ENCODE data around the gene HELQ. TPM values are rescaled to one million over a fixed set of nuclear protein-coding genes. Genes with fewer than 3 reads are reported as not detected.

HELQ gene
- total RNA-seq, 4 donors from 2014 or later = 2.6 to 19.1 (median 7.4) TPM

GRCh38 chr4:83390944-83391343, 64.7 kb downstream of the HELQ start:
- in situ Hi-C loops (cut with MboI; ENCODE audit: low pct_ligation_motif_present in 1 of 4, low pct_unique_long_range_greater_than_20kb in 1 of 4, low sequenced_read_pairs in 3 of 4) = no loop called here
- Histone ChIP-seq H3K4me3 (no peak overlapping the region), H3K27ac (no peak overlapping the region), H3K27me3 (no peaks in the 10 kb centered on the region), H3K4me1 (peaks cover 0 to 3% (median 0%) of the 10 kb centered on the region in 4 donors), H3K9me3 (no peaks in the 10 kb centered on the region), H3K36me3 (no peaks in the 10 kb centered on the region)
- TF ChIP-seq CTCF (IDR thresholded peaks at IDR 0.05) (no peak), EP300 (IDR thresholded peaks at IDR 0.05; ENCODE audit: low read depth) (no peak), POLR2A (IDR thresholded peaks at IDR 0.05) (no peak), POLR2AphosphoS5 (IDR thresholded peaks at IDR 0.05) (no peak)
- 82% methylated on average over 6 of the region's 6 CpGs; no CpG with 5 or more reads in 1 of the 2 donors for WGBS, 2 donors (ENCODE audit: low coverage in 1 of 2)
- intact Hi-C loops (cut with DNase I; ENCODE audit: low total_unique reads) = no loop called here
- no peak for DNase-seq

- TF ChIP-seq POLR2AphosphoS5 (IDR thresholded peaks at IDR 0.05) (no peak), POLR2A (IDR thresholded peaks at IDR 0.05) (no peak), CTCF (IDR thresholded peaks at IDR 0.05) (no peak), EP300 (IDR thresholded peaks at IDR 0.05; ENCODE audit: low read depth) (no peak)
- in situ Hi-C loops (cut with MboI; ENCODE audit: low pct_ligation_motif_present in 1 of 4, low pct_unique_long_range_greater_than_20kb in 1 of 4, low sequenced_read_pairs in 3 of 4) = no loop called here
- intact Hi-C loops (cut with DNase I; ENCODE audit: low total_unique reads) = no loop called here
- no peak overlapping the region for H3K4me3 ChIP-seq
- DNase-seq = no peak
- no peak overlapping the region for H3K27ac ChIP-seq
- H3K36me3 ChIP-seq = no peaks in the 10 kb centered on the region
- peaks cover 0 to 3% (median 0%) of the 10 kb centered on the region in 4 donors for H3K4me1 ChIP-seq
- WGBS, 2 donors (ENCODE audit: low coverage in 1 of 2) = 73 to 79% methylated on average over 7 to 8 of the region's 8 CpGs
- no peaks in the 10 kb centered on the region for H3K27me3 ChIP-seq
- no peaks in the 10 kb centered on the region for H3K9me3 ChIP-seq
Measured at GRCh38 chr4:83389756-83390505, 65.7 kb downstream of the HELQ start.

DNA sequence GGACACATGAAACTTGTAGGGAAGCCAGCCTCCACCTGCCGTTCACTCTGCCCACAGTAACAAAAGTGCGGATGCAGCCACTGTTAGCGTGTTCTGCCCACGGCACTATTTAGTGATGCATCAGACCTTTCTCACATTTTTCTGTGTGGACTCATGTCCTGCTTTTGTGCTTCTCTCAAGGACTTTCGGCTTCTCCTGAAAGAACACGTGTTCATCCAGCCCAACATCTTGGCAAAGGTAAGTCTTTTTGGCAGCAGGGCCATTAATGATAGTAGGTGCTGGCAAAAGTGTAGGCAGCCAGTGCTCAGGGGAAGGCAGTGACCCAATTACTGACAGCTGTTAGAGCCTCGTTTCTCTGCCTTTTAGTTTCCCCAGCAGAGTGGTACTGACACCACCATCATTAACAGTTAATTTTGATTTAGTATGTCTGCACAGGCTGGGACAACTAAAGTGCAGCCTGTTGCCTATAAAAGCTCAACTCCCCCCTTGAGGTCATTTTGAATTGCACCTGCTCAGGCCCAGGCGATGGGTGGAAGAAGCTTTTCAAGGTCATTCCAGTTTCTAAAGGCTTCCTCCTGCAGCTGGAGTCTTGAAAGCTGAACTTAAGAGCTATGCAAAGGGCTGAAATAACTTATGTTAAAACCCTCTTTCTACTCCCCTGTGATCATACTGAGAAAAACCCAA, 66.4 kb downstream of the HELQ start:
- WGBS, 2 donors (ENCODE audit: low coverage in 1 of 2) = 77 to 84% methylated on average over 4 to 8 of the region's 8 CpGs
- Histone ChIP-seq H3K27me3 (no peaks in the 10 kb centered on the region), H3K36me3 (no peaks in the 10 kb centered on the region), H3K9me3 (no peaks in the 10 kb centered on the region), H3K27ac (peak overlapping the region in 1 of 4 donors; percentile 14), H3K4me3 (no peak overlapping the region), H3K4me1 (peaks cover 0 to 3% (median 0%) of the 10 kb centered on the region in 4 donors)
- intact Hi-C loops (cut with DNase I; ENCODE audit: low total_unique reads) = no loop called here
- in situ Hi-C loops (cut with MboI; ENCODE audit: low pct_ligation_motif_present in 1 of 4, low pct_unique_long_range_greater_than_20kb in 1 of 4, low sequenced_read_pairs in 3 of 4) = no loop called here
- no peak for DNase-seq
- TF ChIP-seq EP300 (IDR thresholded peaks at IDR 0.05; ENCODE audit: low read depth) = no peak
- no peak for TF ChIP-seq POLR2AphosphoS5 (IDR thresholded peaks at IDR 0.05)
- no peak for TF ChIP-seq POLR2A (IDR thresholded peaks at IDR 0.05)
- TF ChIP-seq CTCF (IDR thresholded peaks at IDR 0.05) = no peak

DNA sequence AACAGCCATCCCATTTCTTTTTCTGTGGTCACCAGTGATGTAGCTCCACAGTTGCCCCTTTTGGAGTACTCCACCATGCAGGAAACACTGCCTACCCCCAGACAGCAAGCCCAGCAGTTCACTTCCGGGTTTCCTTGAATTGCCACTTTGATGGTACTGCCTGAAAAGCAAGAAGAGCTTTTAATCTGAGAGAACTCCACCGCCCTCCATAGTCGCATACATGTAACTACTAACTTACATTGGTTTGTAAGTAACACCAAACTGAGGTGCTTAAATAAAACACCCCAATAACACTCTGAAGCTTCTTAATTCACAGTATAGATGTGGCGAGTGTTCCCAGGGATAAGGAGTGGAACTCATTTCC, 67.3 kb downstream of the HELQ start:
- H3K36me3 ChIP-seq = no peaks in the 10 kb centered on the region
- 73 to 87% methylated on average over 3 to 4 of the region's 4 CpGs for WGBS, 2 donors (ENCODE audit: low coverage in 1 of 2)
- H3K27ac ChIP-seq = no peak overlapping the region
- intact Hi-C loops (cut with DNase I; ENCODE audit: low total_unique reads) = no loop called here
- no peaks in the 10 kb centered on the region for H3K9me3 ChIP-seq
- TF ChIP-seq POLR2A (IDR thresholded peaks at IDR 0.05) (no peak), EP300 (IDR thresholded peaks at IDR 0.05; ENCODE audit: low read depth) (no peak), POLR2AphosphoS5 (IDR thresholded peaks at IDR 0.05) (no peak), CTCF (IDR thresholded peaks at IDR 0.05) (no peak)
- no peak overlapping the region for H3K4me3 ChIP-seq
- H3K4me1 ChIP-seq = peaks cover 0 to 3% (median 0%) of the 10 kb centered on the region in 4 donors
- in situ Hi-C loops (cut with MboI; ENCODE audit: low pct_ligation_motif_present in 1 of 4, low pct_unique_long_range_greater_than_20kb in 1 of 4, low sequenced_read_pairs in 3 of 4) = no loop called here
- no peaks in the 10 kb centered on the region for H3K27me3 ChIP-seq
- no peak for DNase-seq
